ENCODE results near the gene PELI1.

GRCh38 chr2:64115808-64116598 is 28.2 kb downstream of the PELI1 start:
- TF ChIP-seq POLR2AphosphoS5 (IDR thresholded peaks at IDR 0.05): no peak
- no peak for TF ChIP-seq CTCF (IDR thresholded peaks at IDR 0.05 in 8 of 11, conservative IDR thresholded peaks at IDR 0.05 in 3 of 11)

Measured in spleen (tissue), 7 donors.